HCT116 (cell line): ENCODE results near the gene TTLL5. TPM values are rescaled to one million over a fixed set of nuclear protein-coding genes. Genes with fewer than 3 reads are reported as not detected.

Source experiments
- ATAC-seq: fragments of 200-7000 bp; cut with Tn5 transposase; 2 replicates; pipeline ENCODE4 v1.9.1; 2020; ENCODE audit warnings: mild to moderate bottlenecking, moderate library complexity
- BruUV-seq: library from RNA; stranded (reverse); fragments of 400-500 nt; replicated peaks from 2 replicates; lab custom pipeline; 2021; lab: Mats Ljungman, UMichigan
- CTCF ChIA-PET: fragments of 300-600 bp; sonication (Branson Sonifier 250); formaldehyde crosslinking; loops from one replicate; lab custom pipeline; 2021; ENCODE audit warnings: antibody characterized with exemption; lab: Charles Lee
- POLR2A ChIA-PET: fragments of 300-600, 350-600 bp; sonication (Branson Sonifier 250); formaldehyde crosslinking; loops from one replicate; lab custom pipeline; 2021; ENCODE audit warnings: antibody characterized with exemption; lab: Charles Lee
- RAD21 ChIA-PET, 2 experiments: fragments of 300-600 bp; sonication (Branson Sonifier 250); formaldehyde crosslinking; loops; one replicate each; lab custom pipeline; 2023; ENCODE audit warnings: low total read pairs in 2 of 2; ENCODE audit not compliant: uncharacterized antibody in 2 of 2, unreplicated experiment in 2 of 2, low non-redundant PET in 1 of 2; lab: Charles Lee
- DNase-seq: peaks from one replicate; pipeline ENCODE4 v3.0.0-alpha.2; 2010; ENCODE audit warnings: low read depth, low spot score
- H2AFZ ChIP-seq: fragments of 200-600 bp; shearing (Covaris generic), sonication (generic); 2 replicates; pipeline ENCODE4 v1.6.1; 2017; ENCODE audit warnings: low read depth, mixed run types, mixed read lengths, antibody characterized with exemption, low read length; ENCODE audit not compliant: poor library complexity, severe bottlenecking
- H3K27ac ChIP-seq: 2 replicates; pipeline ENCODE4 v1.5.1; 2012; ENCODE audit warnings: low read depth, low read length
- H3K27me3 ChIP-seq: fragments of 200-600 bp; sonication (generic); 2 replicates; pipeline ENCODE4 v1.6.1; 2016; ENCODE audit warnings: mixed run types, low read length, mixed read lengths; ENCODE audit not compliant: insufficient read depth
- H3K36me3 ChIP-seq, 2 experiments: fragments of 200-500 bp in 1 of 2; fragments of 200-600 bp in 1 of 2; sonication (Bioruptor generic) in 1 of 2; sonication (generic) in 1 of 2; 2 replicates each; pipeline versions ENCODE4 v1.5.1 to v1.6.1; 2014 to 2016; ENCODE audit warnings: low read length in 2 of 2, inconsistent platforms in 1 of 2, mixed read lengths in 1 of 2, mixed run types in 1 of 2; ENCODE audit not compliant: insufficient read depth in 2 of 2, control insufficient read depth in 1 of 2
- H3K4me1 ChIP-seq, 2 experiments: fragments of 200-600 bp in 1 of 2; sonication (generic) in 1 of 2; 2 replicates each; pipeline versions ENCODE4 v1.5.1 to v1.6.1; 2012 to 2017; ENCODE audit warnings: low read length in 2 of 2, inconsistent platforms in 1 of 2, mild to moderate bottlenecking in 1 of 2, mixed read lengths in 1 of 2, mixed run types in 1 of 2, moderate library complexity in 1 of 2; ENCODE audit not compliant: insufficient read depth in 2 of 2, control insufficient read depth in 1 of 2
- H3K4me2 ChIP-seq: fragments of 200-600 bp; sonication (generic); 2 replicates; pipeline ENCODE4 v1.6.1; 2017; ENCODE audit warnings: mixed run types, low read length, mixed read lengths
- H3K4me3 ChIP-seq, 2 experiments: fragments of 200-600 bp in 1 of 2; sonication (generic) in 1 of 2; replicated peaks in 1 of 2; 2 replicates each; pipeline ENCODE4 v1.5.1; 2011 to 2016; ENCODE audit warnings: low read length in 2 of 2, control low read depth in 1 of 2, low read depth in 1 of 2, mild to moderate bottlenecking in 1 of 2, mixed read lengths in 1 of 2, mixed run types in 1 of 2
- H3K79me2 ChIP-seq: fragments of 200-600 bp; sonication (generic); 2 replicates; pipeline ENCODE4 v1.6.1; 2017; ENCODE audit warnings: mild to moderate bottlenecking, mixed run types, low read length, moderate library complexity, mixed read lengths; ENCODE audit not compliant: insufficient read depth
- H3K9ac ChIP-seq: fragments of 200-600 bp; sonication (generic); 2 replicates; pipeline ENCODE4 v1.6.1; 2016; ENCODE audit warnings: low read length, mixed read lengths
- H3K9me2 ChIP-seq: fragments of 200-600 bp; sonication (generic), shearing (Covaris generic); 2 replicates; pipeline ENCODE4 v1.6.1; 2017; ENCODE audit warnings: mixed run types, mild to moderate bottlenecking, moderate library complexity; ENCODE audit not compliant: insufficient read depth
- H3K9me3 ChIP-seq, 2 experiments: fragments of 200-500 bp in 1 of 2; fragments of 200-600 bp in 1 of 2; sonication (Bioruptor generic) in 1 of 2; sonication (generic) in 1 of 2; 2 replicates each; pipeline ENCODE4 v1.6.1; 2014 to 2017; ENCODE audit warnings: low read length in 2 of 2, mixed read lengths in 2 of 2, inconsistent platforms in 1 of 2, low read depth in 1 of 2, mild to moderate bottlenecking in 1 of 2, mixed run types in 1 of 2, moderate library complexity in 1 of 2; ENCODE audit not compliant: control insufficient read depth in 1 of 2, insufficient read depth in 1 of 2
- H4K20me1 ChIP-seq: fragments of 200-600 bp; sonication (generic), shearing (Covaris generic); 2 replicates; pipeline ENCODE4 v1.6.1; 2017; ENCODE audit warnings: mixed run types, mild to moderate bottlenecking, moderate library complexity; ENCODE audit not compliant: insufficient read depth
- CBX3 ChIP-seq: IDR thresholded peaks from 2 replicates; pipeline ENCODE4 v1.6.1; 2012; ENCODE audit warnings: low read depth
- CEBPB ChIP-seq: IDR thresholded peaks from 2 replicates; pipeline ENCODE4 v1.6.1; 2012; ENCODE audit warnings: low read depth
- FOSL1 ChIP-seq: IDR thresholded peaks from 2 replicates; pipeline ENCODE4 v1.6.1; 2012; ENCODE audit warnings: low read depth
- JUND ChIP-seq: IDR thresholded peaks from 2 replicates; pipeline ENCODE4 v1.6.1; 2012
- POLR2AphosphoS5 ChIP-seq: IDR thresholded peaks from 2 replicates; pipeline ENCODE4 v1.6.1; 2011; ENCODE audit warnings: mild to moderate bottlenecking, low read depth, low read length, moderate library complexity
- RAD21 ChIP-seq: IDR thresholded peaks from 2 replicates; pipeline ENCODE4 v1.6.1; 2012; ENCODE audit warnings: low read depth, mild to moderate bottlenecking
- SIN3A ChIP-seq: IDR thresholded peaks from 2 replicates; pipeline ENCODE4 v1.6.1; 2012; ENCODE audit warnings: low read depth
- SP1 ChIP-seq: IDR thresholded peaks from 2 replicates; pipeline ENCODE4 v1.6.1; 2012; ENCODE audit warnings: low read depth
- SRF ChIP-seq: IDR thresholded peaks from 2 replicates; pipeline ENCODE4 v1.6.1; 2012; ENCODE audit warnings: low read depth
- TCF7L2 ChIP-seq: IDR thresholded peaks from 2 replicates; pipeline ENCODE4 v1.7.0; 2011; ENCODE audit warnings: borderline replicate concordance, inconsistent platforms; ENCODE audit not compliant: insufficient read depth, insufficient read length; ENCODE audit errors: extremely low read depth
- YY1 ChIP-seq: IDR thresholded peaks from 2 replicates; pipeline ENCODE4 v1.6.1; 2011; ENCODE audit warnings: low read length, low read depth, moderate library complexity, mild to moderate bottlenecking; ENCODE audit not compliant: insufficient replicate concordance; ENCODE audit errors: extremely low read depth
- ZFX ChIP-seq: fragments of 450-650 bp; IDR thresholded peaks from 2 replicates; pipeline ENCODE4 v1.6.1; 2017
- ZNF274 ChIP-seq: fragments of 200-500 bp; sonication (Bioruptor generic); IDR thresholded peaks from 2 replicates; pipeline ENCODE4 v1.6.1; 2014; ENCODE audit warnings: mild to moderate bottlenecking, low read depth, low read length, inconsistent platforms
- intact Hi-C: fragments of 100-400 bp; cut with micrococcal nuclease; formaldehyde crosslinking; loops from 2 replicates; pipeline ENCODE4 v1.10.0; 2022
- total RNA-seq: library from RNA; stranded (reverse); gene quantifications from one replicate; pipeline ENCODE4 v1.2.1, GENCODE V29; 2021; ENCODE audit not compliant: unreplicated experiment
- TF ChIP-seq, protein P1 (sequence below): IDR thresholded peaks from 2 replicates; pipeline ENCODE4 v1.6.1; 2011; ENCODE audit warnings: mild to moderate bottlenecking, low read length, moderate library complexity; ENCODE audit not compliant: insufficient replicate concordance; ENCODE audit errors: extremely low read depth
- TF ChIP-seq, protein P2 (sequence below): IDR thresholded peaks from 2 replicates; pipeline ENCODE4 v1.6.1; 2012

The TTLL5 gene
- total RNA-seq, 1 experiment from 2014 or later, result 26.2 TPM

DNA sequence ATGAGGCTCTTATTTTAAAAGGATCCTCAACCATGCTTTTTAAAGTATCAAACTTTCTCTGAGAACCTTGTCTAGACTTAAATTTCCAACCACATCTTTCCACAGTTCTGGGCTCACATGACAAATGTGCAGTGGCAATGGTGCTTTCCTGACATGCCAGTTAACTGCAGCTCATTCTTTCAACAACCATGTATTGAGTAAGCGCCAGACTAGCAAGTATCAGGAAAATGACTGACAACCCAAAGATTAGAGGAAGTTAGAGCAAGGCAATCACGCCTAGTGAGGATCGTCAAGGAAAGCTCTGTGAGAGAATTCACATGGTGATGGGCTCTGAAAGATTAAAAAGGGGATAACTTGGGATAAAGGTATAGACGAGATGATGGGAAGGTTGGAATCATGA, 46.9 kb upstream of the TTLL5 start:
- intact Hi-C loops, result no loop called here
- DNase-seq (no peak), ATAC-seq (no peak)
- no peak overlapping the region for H3K4me3 ChIP-seq
- CTCF ChIA-PET, result no interaction called here
- no peaks in the 10 kb centered on the region for H4K20me1 ChIP-seq
- H3K4me1 ChIP-seq, result no peaks in the 10 kb centered on the region; a peak in 1 of 4 replicates
- TF ChIP-seq CBX3, result no peak
- TF ChIP-seq, protein P1, sequence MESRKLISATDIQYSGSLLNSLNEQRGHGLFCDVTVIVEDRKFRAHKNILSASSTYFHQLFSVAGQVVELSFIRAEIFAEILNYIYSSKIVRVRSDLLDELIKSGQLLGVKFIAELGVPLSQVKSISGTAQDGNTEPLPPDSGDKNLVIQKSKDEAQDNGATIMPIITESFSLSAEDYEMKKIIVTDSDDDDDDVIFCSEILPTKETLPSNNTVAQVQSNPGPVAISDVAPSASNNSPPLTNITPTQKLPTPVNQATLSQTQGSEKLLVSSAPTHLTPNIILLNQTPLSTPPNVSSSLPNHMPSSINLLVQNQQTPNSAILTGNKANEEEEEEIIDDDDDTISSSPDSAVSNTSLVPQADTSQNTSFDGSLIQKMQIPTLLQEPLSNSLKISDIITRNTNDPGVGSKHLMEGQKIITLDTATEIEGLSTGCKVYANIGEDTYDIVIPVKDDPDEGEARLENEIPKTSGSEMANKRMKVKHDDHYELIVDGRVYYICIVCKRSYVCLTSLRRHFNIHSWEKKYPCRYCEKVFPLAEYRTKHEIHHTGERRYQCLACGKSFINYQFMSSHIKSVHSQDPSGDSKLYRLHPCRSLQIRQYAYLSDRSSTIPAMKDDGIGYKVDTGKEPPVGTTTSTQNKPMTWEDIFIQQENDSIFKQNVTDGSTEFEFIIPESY, result no peak
- TF ChIP-seq, protein P2, sequence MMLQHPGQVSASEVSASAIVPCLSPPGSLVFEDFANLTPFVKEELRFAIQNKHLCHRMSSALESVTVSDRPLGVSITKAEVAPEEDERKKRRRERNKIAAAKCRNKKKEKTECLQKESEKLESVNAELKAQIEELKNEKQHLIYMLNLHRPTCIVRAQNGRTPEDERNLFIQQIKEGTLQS, result no peak
- no peak for TF ChIP-seq ZNF274
- no peak for TF ChIP-seq POLR2AphosphoS5
- TF ChIP-seq SP1, result no peak
- no peak for TF ChIP-seq SIN3A
- TF ChIP-seq CEBPB, result no peak
- no peak for TF ChIP-seq FOSL1
- no peak for TF ChIP-seq ZFX
- no peak for TF ChIP-seq JUND
- no peak for TF ChIP-seq TCF7L2
- no peak for TF ChIP-seq RAD21
- no peak for TF ChIP-seq SRF
- TF ChIP-seq YY1, result no peak
- no peak overlapping the region for H3K4me2 ChIP-seq
- no peak overlapping the region for H2AFZ ChIP-seq
- POLR2A ChIA-PET, result no interaction called here
- H3K9ac ChIP-seq, result no peak overlapping the region
- H3K27me3 ChIP-seq, result no peaks in the 10 kb centered on the region
- no TSS peak for BruUV-seq
- no peaks in the 10 kb centered on the region for H3K9me3 ChIP-seq
- RAD21 ChIA-PET, result no interaction called here
- no peak overlapping the region for H3K27ac ChIP-seq
- H3K9me2 ChIP-seq, result no peaks in the 10 kb centered on the region
- H3K36me3 ChIP-seq, result no peaks in the 10 kb centered on the region
- no peaks in the 10 kb centered on the region for H3K79me2 ChIP-seq
